Measurements from ENCODE around the gene FUOM. TPM values are rescaled to one million over a fixed set of nuclear protein-coding genes. Genes with fewer than 3 reads are reported as not detected.

FUOM gene
- total and polyA plus RNA-seq, 10 of the 15 experiments (the other 5 are each of a cell fraction or from before 2014, with no cell fraction given): 1.8 to 41.7 (median 25.6) TPM

- TF ChIP-seq BCL3 (IDR thresholded peaks at IDR 0.05; ENCODE audit: borderline replicate concordance, insufficient read depth, low read depth, low read length, poor library complexity, severe bottlenecking) (no peak), HCFC1 (IDR thresholded peaks at IDR 0.05; ENCODE audit: low read length) (no peak), STAT1 (conservative IDR thresholded peaks at IDR 0.05) (no peak), CREM (IDR thresholded peaks at IDR 0.05; ENCODE audit: low read depth) (peak; percentile 15; the same call in 1 of the 2 replicates), ATF3 (IDR thresholded peaks at IDR 0.05; ENCODE audit: borderline replicate concordance, extremely low read depth, low read depth, low read length) (no peak), ESRRA (IDR thresholded peaks at IDR 0.05; ENCODE audit: low read length) (no peak), IKZF1 (conservative IDR thresholded peaks at IDR 0.05) (0 out of 2 replicates have a peak, but pooled peaks have one; percentile 18), STAT3 (IDR thresholded peaks at IDR 0.05; ENCODE audit: low read depth, low read length) (no peak), MYC (IDR thresholded peaks at IDR 0.05; ENCODE audit: insufficient read depth, insufficient read length, insufficient replicate concordance, low read length, severe bottlenecking) (no peak), IKZF2 (IDR thresholded peaks at IDR 0.05) (no peak), CBFB (IDR thresholded peaks at IDR 0.05; ENCODE audit: low read depth) (no peak), CTCF (IDR thresholded peaks at IDR 0.05 in 2 of 3, conservative IDR thresholded peaks at IDR 0.05 in 1 of 3; ENCODE audit: control insufficient read depth in 2 of 3, extremely low read depth in 1 of 3, insufficient read depth in 1 of 3, low read depth in 3 of 3, low read length in 3 of 3) (peak; percentile 67 to 73 (median 67); a peak in 5 of 6 replicates), MTA3 (IDR thresholded peaks at IDR 0.05; ENCODE audit: borderline replicate concordance, low read length) (no peak), DPF2 (IDR thresholded peaks at IDR 0.05) (no peak), SP1 (IDR thresholded peaks at IDR 0.05; ENCODE audit: low read depth, low read length) (no peak), ATF2 (IDR thresholded peaks at IDR 0.05; ENCODE audit: low read length) (no peak), MXI1 (IDR thresholded peaks at IDR 0.05; ENCODE audit: low read depth, low read length) (no peak), MAX (IDR thresholded peaks at IDR 0.05; ENCODE audit: low read depth, low read length) (0 out of 2 replicates have a peak, but pooled peaks have one; percentile 25), SMC3 (IDR thresholded peaks at IDR 0.05; ENCODE audit: borderline replicate concordance, low read length) (peak; percentile 54; the same call in 1 of the 2 replicates), RELB (IDR thresholded peaks at IDR 0.05; ENCODE audit: low read depth) (no peak), CHD2 (IDR thresholded peaks at IDR 0.05; ENCODE audit: borderline replicate concordance, low read depth, low read length) (no peak), SMARCA5 (IDR thresholded peaks at IDR 0.05) (no peak), POLR2AphosphoS2 (IDR thresholded peaks at IDR 0.05; ENCODE audit: low read depth, low read length) (no peak)
Measured at GRCh38 chr10:133318494-133319127, 39.2 kb downstream of the FUOM start (continued).
